ENCODE data around the gene TBC1D13. TPM values are rescaled to one million over a fixed set of nuclear protein-coding genes. Genes with fewer than 3 reads are reported as not detected.

TBC1D13 gene
- total RNA-seq, 5 donors from 2014 or later (not counting 1 experiment from before 2014, with no cell fraction given), result 27.6 to 34.3 (median 31.8) TPM

DNA sequence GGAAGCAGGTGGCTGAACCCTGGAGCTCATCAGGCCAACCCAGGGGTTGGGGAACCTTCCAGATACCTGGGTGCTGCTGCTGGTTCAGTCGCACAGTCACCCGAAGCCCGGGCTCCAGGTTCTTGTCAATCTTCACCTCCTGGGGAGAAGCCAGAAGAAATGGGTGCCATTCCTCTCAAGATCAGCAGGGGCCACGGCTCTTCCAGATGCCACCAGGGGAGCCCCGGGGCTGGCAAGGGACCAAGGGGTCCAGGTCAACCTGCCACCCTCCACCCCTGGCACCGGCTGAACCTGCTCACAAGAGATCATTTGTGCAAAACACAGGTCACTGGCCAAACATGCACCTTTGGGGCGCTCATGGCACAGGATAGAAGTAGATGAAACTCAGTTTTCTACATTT, 37.9 kb downstream of the TBC1D13 start:
- peaks cover 24 to 34% (median 28%) of the 10 kb centered on the region in 3 donors for H3K4me1 Mint-ChIP-seq
- Histone ChIP-seq H3K27ac (ENCODE audit: low read length) (no peak overlapping the region), H3K27me3 (replicated peaks in 1 of 2; ENCODE audit: control insufficient read depth in 2 of 2, extremely low read depth in 1 of 2, insufficient read depth in 2 of 2, low read length in 1 of 2) (no peaks in the 10 kb centered on the region), H3K9me3 (no peaks in the 10 kb centered on the region), H3K36me3 (ENCODE audit: control insufficient read depth in 2 of 2, extremely low read depth in 1 of 2, insufficient read depth in 1 of 2, low read length in 1 of 2) (peaks cover 22 to 55% of the 10 kb centered on the region in 2 donors), H3K4me1 (ENCODE audit: control insufficient read depth in 1 of 2, extremely low read depth in 1 of 2, insufficient read depth in 2 of 2, low read length in 2 of 2) (peaks cover 0 to 25% of the 10 kb centered on the region in 2 experiments), H3K4me3 (ENCODE audit: control insufficient read depth in 1 of 2, extremely low read depth in 1 of 2, low read length in 1 of 2) (no peak overlapping the region)
- H3K9me3 Mint-ChIP-seq, result no peaks in the 10 kb centered on the region
- CTCF ChIA-PET, result no interaction called here
- no peaks in the 10 kb centered on the region for H3K27me3 Mint-ChIP-seq
- 94% methylated on average over 6 of the region's 7 CpGs for WGBS (ENCODE audit: insufficient coverage)
- DNase-seq, result no peak
- no peak for ATAC-seq (replicated peaks in 1 of 4)
- POLR2A ChIA-PET, result interaction anchor here in 1 of 2 donors (0.6 kb wide), 1 partner anchor 98 kb away, joined by 6 read pairs; no protein-coding TSS in a partner anchor
- peaks cover 23% of the 10 kb centered on the region for H3K36me3 Mint-ChIP-seq
- no peak overlapping the region for H3K27ac Mint-ChIP-seq
- no peak overlapping the region for H3K4me3 Mint-ChIP-seq

DNA sequence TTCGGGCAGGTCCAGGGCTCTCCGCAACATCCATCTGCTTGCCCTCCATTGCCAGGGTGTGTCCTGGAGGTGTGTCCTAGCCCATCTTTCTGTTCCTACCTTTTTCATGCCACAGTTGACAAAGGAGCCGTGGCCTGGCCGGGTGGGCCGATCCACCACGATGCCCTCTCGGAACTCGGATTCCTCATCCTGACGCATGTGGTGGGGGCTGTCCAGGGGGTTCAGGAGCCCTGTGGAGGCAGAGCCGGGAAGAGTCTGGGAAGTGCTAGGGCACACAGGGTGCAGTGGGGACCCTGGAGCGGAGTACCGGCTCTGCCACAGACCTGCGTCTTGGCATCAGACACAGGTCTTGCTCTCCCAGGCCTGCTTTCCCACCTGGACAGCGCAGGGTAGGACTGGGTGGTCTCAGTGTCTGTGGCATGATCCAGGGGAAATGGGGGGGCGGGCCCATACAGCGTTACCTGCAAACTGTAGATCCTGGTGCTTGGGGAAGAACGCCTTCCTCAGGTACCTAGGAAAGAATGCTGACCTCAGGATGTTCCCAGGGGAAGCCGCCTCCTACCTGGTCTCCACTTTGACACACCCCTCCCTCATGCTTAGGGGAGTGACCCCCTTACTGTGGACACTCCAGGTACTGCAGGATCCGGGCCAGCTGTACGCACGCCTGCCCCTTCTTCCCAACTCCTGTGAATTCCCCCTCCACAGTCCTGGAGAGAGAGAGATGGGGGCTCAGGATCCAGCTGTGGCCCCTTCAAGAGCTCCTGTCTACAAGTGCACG, 39.1 kb downstream of the TBC1D13 start:
- peaks cover 21 to 28% (median 23%) of the 10 kb centered on the region in 3 donors for H3K4me1 Mint-ChIP-seq
- no peaks in the 10 kb centered on the region for H3K9me3 ChIP-seq
- H3K27ac Mint-ChIP-seq, result no peak overlapping the region
- H3K4me3 Mint-ChIP-seq, result no peak overlapping the region
- no peaks in the 10 kb centered on the region for H3K9me3 Mint-ChIP-seq
- peaks cover 23% of the 10 kb centered on the region for H3K36me3 Mint-ChIP-seq
- no peak overlapping the region for H3K27ac ChIP-seq (ENCODE audit: low read length)
- DNase-seq (no peak), ATAC-seq (replicated peaks in 1 of 4) (no peak)
- no peaks in the 10 kb centered on the region for H3K27me3 ChIP-seq (replicated peaks in 1 of 2; ENCODE audit: control insufficient read depth in 2 of 2, extremely low read depth in 1 of 2, insufficient read depth in 2 of 2, low read length in 1 of 2)
- POLR2A ChIA-PET, result no interaction called here
- H3K4me1 ChIP-seq (ENCODE audit: control insufficient read depth in 1 of 2, extremely low read depth in 1 of 2, insufficient read depth in 2 of 2, low read length in 2 of 2), result peaks cover 0 to 21% of the 10 kb centered on the region in 2 experiments
- H3K27me3 Mint-ChIP-seq, result no peaks in the 10 kb centered on the region
- 98% methylated on average over 13 of the region's 22 CpGs for WGBS (ENCODE audit: insufficient coverage)
- peaks cover 19 to 55% of the 10 kb centered on the region in 2 donors for H3K36me3 ChIP-seq (ENCODE audit: control insufficient read depth in 2 of 2, extremely low read depth in 1 of 2, insufficient read depth in 1 of 2, low read length in 1 of 2)
- CTCF ChIA-PET, result no interaction called here
- H3K4me3 ChIP-seq (ENCODE audit: control insufficient read depth in 1 of 2, extremely low read depth in 1 of 2, low read length in 1 of 2), result no peak overlapping the region

DNA sequence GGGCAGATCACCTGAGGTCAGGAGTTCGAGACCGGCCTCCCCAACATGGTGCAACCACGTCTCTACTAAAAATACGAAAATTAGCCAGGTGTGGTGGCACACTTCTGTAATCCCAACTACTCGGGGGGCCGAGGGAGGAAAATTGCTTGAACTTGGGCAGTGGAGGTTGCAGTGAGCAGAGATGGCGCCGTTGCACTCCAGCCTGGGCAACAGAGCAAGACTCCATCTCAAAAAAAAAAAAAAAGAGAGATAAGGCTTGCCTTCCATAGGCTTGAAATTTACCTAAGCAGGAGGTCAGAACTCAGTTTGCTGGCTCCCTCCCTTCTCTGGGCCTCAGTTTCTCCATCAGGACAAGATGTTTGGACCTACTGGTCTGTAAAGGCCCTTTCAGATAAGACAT, 41.2 kb downstream of the TBC1D13 start:
- H3K36me3 Mint-ChIP-seq, result peaks cover 21% of the 10 kb centered on the region
- H3K4me1 Mint-ChIP-seq, result peaks cover 18 to 26% (median 19%) of the 10 kb centered on the region in 3 donors
- POLR2A ChIA-PET, result no interaction called here
- ATAC-seq (replicated peaks in 1 of 4), result no peak
- H3K27ac Mint-ChIP-seq, result peak overlapping the region; percentile 94
- peaks cover 15 to 40% of the 10 kb centered on the region in 2 donors for H3K36me3 ChIP-seq (ENCODE audit: control insufficient read depth in 2 of 2, extremely low read depth in 1 of 2, insufficient read depth in 1 of 2, low read length in 1 of 2)
- no peak for DNase-seq
- H3K27ac ChIP-seq (ENCODE audit: low read length), result peak overlapping the region; percentile 18
- 92% methylated on average over 5 of the region's 8 CpGs for whole genome bisulfite sequencing (ENCODE audit: insufficient coverage)
- CTCF ChIA-PET, result interaction anchor here (1.5 to 1.9 kb wide), 2 partner anchors 10 kb away, joined by 4 to 7 read pairs; partner anchors contain the start of gene ENDOG (in 2 of the 2)
- no peaks in the 10 kb centered on the region for H3K27me3 Mint-ChIP-seq
- H3K4me3 ChIP-seq (ENCODE audit: control insufficient read depth in 1 of 2, extremely low read depth in 1 of 2, low read length in 1 of 2), result peak overlapping the region in 1 of 2 donors; percentile 88
- H3K4me1 ChIP-seq (ENCODE audit: control insufficient read depth in 1 of 2, extremely low read depth in 1 of 2, insufficient read depth in 2 of 2, low read length in 2 of 2), result peaks cover 0 to 21% of the 10 kb centered on the region in 2 experiments
- H3K9me3 ChIP-seq, result no peaks in the 10 kb centered on the region
- H3K4me3 Mint-ChIP-seq, result peak overlapping the region; percentile 88 to 96 (median 90)
- no peaks in the 10 kb centered on the region for H3K27me3 ChIP-seq (replicated peaks in 1 of 2; ENCODE audit: control insufficient read depth in 2 of 2, extremely low read depth in 1 of 2, insufficient read depth in 2 of 2, low read length in 1 of 2)
- H3K9me3 Mint-ChIP-seq, result no peaks in the 10 kb centered on the region

DNA sequence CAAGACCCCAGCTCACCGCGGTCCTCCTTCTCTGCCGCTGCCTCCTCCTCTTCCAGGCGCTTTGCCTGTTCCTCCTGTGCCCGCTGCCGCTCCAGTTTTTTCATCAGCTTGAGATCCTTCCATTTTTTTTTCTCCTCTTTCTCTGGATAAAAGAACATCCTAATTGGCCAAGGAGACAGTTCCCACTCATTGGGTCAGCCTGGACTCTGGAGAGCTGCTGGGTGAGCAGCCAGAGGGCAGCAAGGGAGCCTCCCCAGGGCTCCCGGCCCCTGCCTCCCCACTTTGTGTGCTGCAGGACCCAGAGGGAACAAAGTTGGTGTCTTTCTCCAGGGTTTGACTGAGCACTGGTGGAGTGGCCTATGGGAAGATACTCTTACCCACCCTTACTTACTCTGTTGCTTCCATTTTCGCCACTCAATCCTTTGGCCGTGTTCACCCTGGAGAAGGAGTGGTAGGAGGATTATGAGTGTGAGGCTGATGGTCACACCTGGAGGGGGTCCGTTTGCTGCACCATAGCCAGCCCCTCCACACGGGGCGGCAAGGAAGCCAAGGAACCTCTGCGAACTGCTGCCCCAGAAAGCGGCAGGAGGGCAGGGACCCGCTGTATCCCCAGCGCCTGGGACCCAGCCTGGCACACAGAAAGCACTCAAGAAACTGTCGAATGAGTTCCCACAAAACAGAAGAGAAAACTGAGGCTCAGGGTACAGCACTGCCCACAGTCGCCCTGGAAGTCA, 41.8 kb downstream of the TBC1D13 start:
- Mint-ChIP-seq H3K4me1 (peaks cover 18 to 26% (median 19%) of the 10 kb centered on the region in 3 donors), H3K9me3 (no peaks in the 10 kb centered on the region), H3K4me3 (peak overlapping the region; percentile 88 to 96 (median 90)), H3K36me3 (peaks cover 26% of the 10 kb centered on the region), H3K27me3 (no peaks in the 10 kb centered on the region), H3K27ac (peak overlapping the region; percentile 94)
- Histone ChIP-seq H3K27me3 (replicated peaks in 1 of 2; ENCODE audit: control insufficient read depth in 2 of 2, extremely low read depth in 1 of 2, insufficient read depth in 2 of 2, low read length in 1 of 2) (no peaks in the 10 kb centered on the region), H3K36me3 (ENCODE audit: control insufficient read depth in 2 of 2, extremely low read depth in 1 of 2, insufficient read depth in 1 of 2, low read length in 1 of 2) (peaks cover 13 to 36% of the 10 kb centered on the region in 2 donors), H3K27ac (ENCODE audit: low read length) (peak overlapping the region; percentile 54), H3K4me1 (ENCODE audit: control insufficient read depth in 1 of 2, extremely low read depth in 1 of 2, insufficient read depth in 2 of 2, low read length in 2 of 2) (peaks cover 0 to 21% of the 10 kb centered on the region in 2 experiments), H3K4me3 (ENCODE audit: control insufficient read depth in 1 of 2, extremely low read depth in 1 of 2, low read length in 1 of 2) (peak overlapping the region; percentile 78 to 88), H3K9me3 (no peaks in the 10 kb centered on the region)
- ATAC-seq (replicated peaks in 1 of 4) (no peak), DNase-seq (no peak)
- POLR2A ChIA-PET, result interaction anchor here in 1 of 2 donors (1.0 kb wide), 1 partner anchor 69 kb away, joined by 3 read pairs; no protein-coding TSS in a partner anchor
- CTCF ChIA-PET, result interaction anchor here in 1 of 2 donors (0.5 to 1.9 kb wide), 3 partner anchors 11 to 180 kb away, joined by 3 to 7 read pairs (median 3); partner anchors contain the start of gene ENDOG
- WGBS (ENCODE audit: insufficient coverage), result 38% methylated on average over 15 of the region's 18 CpGs

DNA sequence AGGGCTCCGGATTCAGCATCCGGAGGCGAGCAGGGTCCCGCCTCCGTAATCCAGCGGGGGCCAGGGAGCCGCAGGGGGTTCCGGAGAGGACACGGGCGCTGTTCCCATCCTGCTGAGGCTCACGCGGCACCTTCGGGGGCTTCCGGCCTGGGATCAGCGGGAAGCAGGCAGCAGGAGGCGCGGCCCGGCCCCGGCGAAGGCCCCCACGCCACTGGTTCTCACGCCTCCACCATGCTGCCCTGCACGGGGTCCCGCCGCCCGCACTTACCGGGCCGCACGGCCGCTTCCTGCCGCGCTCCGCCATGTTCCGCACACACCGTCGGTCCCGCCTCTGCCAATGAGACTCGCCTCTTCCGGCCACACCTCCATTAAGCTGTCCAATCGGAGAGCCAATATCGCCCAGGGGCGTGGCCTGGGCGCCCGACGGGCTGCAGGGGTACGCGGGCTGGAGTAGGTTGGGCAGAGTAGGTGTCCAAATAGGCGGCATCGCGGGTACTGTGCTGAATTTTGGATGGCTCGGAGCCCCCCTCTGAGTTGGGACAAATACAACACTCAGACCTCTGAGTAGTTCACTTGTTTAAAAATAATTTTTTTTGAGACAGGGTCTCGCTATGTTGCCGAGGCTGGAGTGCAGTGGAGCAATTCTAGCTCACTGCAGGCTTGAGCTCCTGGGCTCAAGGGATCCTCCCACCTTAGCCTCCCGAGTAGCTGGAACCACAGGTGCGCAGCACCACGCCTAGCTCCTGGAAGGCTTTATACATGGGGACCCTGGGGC, 42.6 kb downstream of the TBC1D13 start, which contains the start of gene SPOUT1:
Gene SPOUT1, minus strand, starts transcription at position 318 of the 775 bp plus-strand sequence. Its CDS starts 14 bp downstream, at position 304.
- H3K27me3 ChIP-seq (replicated peaks in 1 of 2; ENCODE audit: control insufficient read depth in 2 of 2, extremely low read depth in 1 of 2, insufficient read depth in 2 of 2, low read length in 1 of 2), result no peaks in the 10 kb centered on the region
- ChIA-PET POLR2A (interaction anchor here (1.0 kb wide), 3 partner anchors 11 to 68 kb away, joined by 3 to 8 read pairs (median 3); partner anchors contain the start of gene ENDOG (in 2 of the 2)), CTCF (interaction anchor here (0.5 to 1.3 kb wide), 4 partner anchors 12 to 181 kb away, joined by 3 to 26 read pairs (median 4); partner anchors contain the start of gene ENDOG (in 2 of the 2))
- under 1% methylated on average over 47 of the region's 56 CpGs for WGBS (ENCODE audit: insufficient coverage)
- H3K27ac Mint-ChIP-seq, result peak within 1 kb of the TSS; percentile 94
- no peaks in the 10 kb centered on the region for H3K27me3 Mint-ChIP-seq
- ATAC-seq (replicated peaks in 1 of 4) (peak; percentile 98), DNase-seq (peak; percentile 84 to 95 (median 91))
- H3K27ac ChIP-seq (ENCODE audit: low read length), result peak within 1 kb of the TSS; percentile 54
- H3K4me3 ChIP-seq (ENCODE audit: control insufficient read depth in 1 of 2, extremely low read depth in 1 of 2, low read length in 1 of 2), result peak within 1 kb of the TSS; percentile 78 to 88
- no peaks in the 10 kb centered on the region for H3K9me3 ChIP-seq
- H3K36me3 ChIP-seq (ENCODE audit: control insufficient read depth in 2 of 2, extremely low read depth in 1 of 2, insufficient read depth in 1 of 2, low read length in 1 of 2), result peaks cover 8 to 29% of the 10 kb centered on the region in 2 donors
- H3K36me3 Mint-ChIP-seq, result peaks cover 21% of the 10 kb centered on the region
- peaks cover 0 to 21% of the 10 kb centered on the region in 2 experiments for H3K4me1 ChIP-seq (ENCODE audit: control insufficient read depth in 1 of 2, extremely low read depth in 1 of 2, insufficient read depth in 2 of 2, low read length in 2 of 2)
- H3K4me1 Mint-ChIP-seq, result peaks cover 18 to 26% (median 19%) of the 10 kb centered on the region in 3 donors
- H3K9me3 Mint-ChIP-seq, result no peaks in the 10 kb centered on the region
- peak within 1 kb of the TSS; percentile 88 to 96 (median 90) for H3K4me3 Mint-ChIP-seq

All from T-cell (primary cell).